ENCODE measurements around the gene GCC2.

DNA sequence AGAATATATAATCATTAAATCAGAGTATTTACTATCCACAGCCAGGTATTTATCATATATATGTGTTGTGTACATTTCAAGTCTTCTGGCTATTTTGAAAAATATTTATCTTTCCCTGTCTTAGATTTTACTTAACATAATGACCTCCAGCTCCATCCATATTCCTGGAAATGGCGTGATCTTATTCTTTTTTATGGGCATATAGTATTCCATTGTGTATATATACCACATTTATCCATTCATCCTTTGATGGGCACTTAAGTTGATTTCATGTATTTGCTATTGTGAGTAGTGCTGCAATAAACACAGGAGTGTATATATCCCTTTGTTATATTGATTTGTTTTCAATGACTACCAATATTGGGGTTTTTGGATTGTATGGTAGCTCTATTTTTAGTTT, 6.6 kb downstream of the GCC2 start:
- TF ChIP-seq, protein P1, sequence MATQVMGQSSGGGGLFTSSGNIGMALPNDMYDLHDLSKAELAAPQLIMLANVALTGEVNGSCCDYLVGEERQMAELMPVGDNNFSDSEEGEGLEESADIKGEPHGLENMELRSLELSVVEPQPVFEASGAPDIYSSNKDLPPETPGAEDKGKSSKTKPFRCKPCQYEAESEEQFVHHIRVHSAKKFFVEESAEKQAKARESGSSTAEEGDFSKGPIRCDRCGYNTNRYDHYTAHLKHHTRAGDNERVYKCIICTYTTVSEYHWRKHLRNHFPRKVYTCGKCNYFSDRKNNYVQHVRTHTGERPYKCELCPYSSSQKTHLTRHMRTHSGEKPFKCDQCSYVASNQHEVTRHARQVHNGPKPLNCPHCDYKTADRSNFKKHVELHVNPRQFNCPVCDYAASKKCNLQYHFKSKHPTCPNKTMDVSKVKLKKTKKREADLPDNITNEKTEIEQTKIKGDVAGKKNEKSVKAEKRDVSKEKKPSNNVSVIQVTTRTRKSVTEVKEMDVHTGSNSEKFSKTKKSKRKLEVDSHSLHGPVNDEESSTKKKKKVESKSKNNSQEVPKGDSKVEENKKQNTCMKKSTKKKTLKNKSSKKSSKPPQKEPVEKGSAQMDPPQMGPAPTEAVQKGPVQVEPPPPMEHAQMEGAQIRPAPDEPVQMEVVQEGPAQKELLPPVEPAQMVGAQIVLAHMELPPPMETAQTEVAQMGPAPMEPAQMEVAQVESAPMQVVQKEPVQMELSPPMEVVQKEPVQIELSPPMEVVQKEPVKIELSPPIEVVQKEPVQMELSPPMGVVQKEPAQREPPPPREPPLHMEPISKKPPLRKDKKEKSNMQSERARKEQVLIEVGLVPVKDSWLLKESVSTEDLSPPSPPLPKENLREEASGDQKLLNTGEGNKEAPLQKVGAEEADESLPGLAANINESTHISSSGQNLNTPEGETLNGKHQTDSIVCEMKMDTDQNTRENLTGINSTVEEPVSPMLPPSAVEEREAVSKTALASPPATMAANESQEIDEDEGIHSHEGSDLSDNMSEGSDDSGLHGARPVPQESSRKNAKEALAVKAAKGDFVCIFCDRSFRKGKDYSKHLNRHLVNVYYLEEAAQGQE (IDR thresholded peaks at IDR 0.05; ENCODE audit: unreplicated experiment), result no peak
- TF ChIP-seq EZH2 (IDR thresholded peaks at IDR 0.05; ENCODE audit: low read depth, unreplicated experiment) (no peak), CTCF (conservative IDR thresholded peaks at IDR 0.05; ENCODE audit: low read depth in 2 of 2) (no peak), POLR2AphosphoS5 (IDR thresholded peaks at IDR 0.05; ENCODE audit: low read depth) (no peak), ZNF114 (CRISPR knock-in tag; IDR thresholded peaks at IDR 0.05) (no peak), NANOG (IDR thresholded peaks at IDR 0.05; ENCODE audit: borderline replicate concordance) (no peak), JUNB (IDR thresholded peaks at IDR 0.05; ENCODE audit: unreplicated experiment) (no peak), EZH2phosphoT487 (IDR thresholded peaks at IDR 0.05; ENCODE audit: unreplicated experiment) (no peak)
